Stimulated activated CD8-positive, alpha-beta memory T cell treated with anti-CD3 and anti-CD28 coated beads, Interleukin-15, amount 100 ng/mL, for 4 hours (primary cell): Measurements from ENCODE around the gene PSMG4.

Experiments used
- DNase-seq, 2 donors: peaks; one replicate each; pipeline ENCODE4 v3.0.0-alpha.2; 2020; ENCODE audit warnings: low read depth in 2 of 2

The PSMG4 gene

GRCh38 chr6:3276174-3277167 lies 17.7 kb downstream of the PSMG4 start:
- DNase-seq: no peak

GRCh38 chr6:3277251-3277650 lies 18.5 kb downstream of the PSMG4 start:
- DNase-seq: no peak

GRCh38 chr6:3277851-3278416 lies 19.2 kb downstream of the PSMG4 start:
- DNase-seq: no peak

- no peak for DNase-seq
Measured at GRCh38 chr6:3278691-3279090, 19.9 kb downstream of the PSMG4 start.

GRCh38 chr6:3280091-3280490 lies 21.3 kb downstream of the PSMG4 start:
- no peak for DNase-seq

- DNase-seq: no peak
Measured at GRCh38 chr6:3280866-3281465, 22.2 kb downstream of the PSMG4 start.

GRCh38 chr6:3281631-3282475 lies 23.1 kb downstream of the PSMG4 start:
- no peak for DNase-seq

- no peak for DNase-seq
Measured at GRCh38 chr6:3282476-3283236, 23.9 kb downstream of the PSMG4 start.

- no peak for DNase-seq
Measured at GRCh38 chr6:3283241-3283640, 24.5 kb downstream of the PSMG4 start.

GRCh38 chr6:3283641-3284435 lies 25.1 kb downstream of the PSMG4 start:
- no peak for DNase-seq

- DNase-seq: no peak
Measured at GRCh38 chr6:3284436-3284876, 25.7 kb downstream of the PSMG4 start.

- DNase-seq: no peak
Measured at GRCh38 chr6:3285049-3285639, 26.4 kb downstream of the PSMG4 start.

GRCh38 chr6:3285732-3286131 lies 27.0 kb downstream of the PSMG4 start:
- DNase-seq: no peak

GRCh38 chr6:3286641-3287171 lies 28.0 kb downstream of the PSMG4 start:
- no peak for DNase-seq

- no peak for DNase-seq
Measured at GRCh38 chr6:3287308-3287707, 28.6 kb downstream of the PSMG4 start.

- no peak for DNase-seq
Measured at GRCh38 chr6:3287976-3288707, 29.4 kb downstream of the PSMG4 start.

GRCh38 chr6:3288711-3289663 lies 30.2 kb downstream of the PSMG4 start:
- no peak for DNase-seq

- DNase-seq: no peak
Measured at GRCh38 chr6:3289664-3290055, 30.9 kb downstream of the PSMG4 start.
